GM19043 (cell line): ENCODE data around the gene SMPDL3B.
"Not testable (repeated sequence)": the region's sequence is repeated elsewhere in the genome, so short reads cannot be mapped to it uniquely, and the experiment has no call there.

Source experiments
- ATAC-seq: cut with Tn5 transposase; IDR thresholded peaks from one replicate; pipeline ENCODE4 v1.9.1; 2021; ENCODE audit warnings: low read depth; ENCODE audit not compliant: unreplicated experiment

The SMPDL3B gene

GRCh38 chr1:27967106-27967883, 32.5 kb downstream of the SMPDL3B start:
- no peak for ATAC-seq

- no peak for ATAC-seq
These were observed 33.2 kb downstream of the SMPDL3B start for GRCh38 chr1:27967884-27968466.

DNA sequence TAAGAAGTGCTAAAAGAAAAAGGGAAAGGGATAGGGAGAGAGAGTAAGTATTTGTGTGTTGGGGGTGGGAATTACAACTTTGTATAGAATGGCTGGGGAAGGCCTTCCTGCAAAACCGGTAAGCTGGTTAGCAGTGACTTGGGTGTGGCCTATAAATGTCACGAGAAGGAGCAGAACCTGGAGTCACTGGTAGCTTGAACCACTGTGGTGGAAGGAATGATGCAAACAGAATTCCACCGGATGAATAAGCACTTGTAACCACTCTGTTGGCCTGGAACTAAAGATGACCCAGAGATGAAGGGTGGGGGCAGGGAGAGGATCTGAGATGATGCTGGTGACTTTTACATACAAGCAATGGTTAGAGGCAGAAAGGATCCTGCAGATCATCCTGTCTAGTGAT, 33.9 kb downstream of the SMPDL3B start:
- no peak for ATAC-seq

- ATAC-seq, result no peak
These were observed 35.6 kb downstream of the SMPDL3B start for GRCh38 chr1:27970401-27970800.

DNA sequence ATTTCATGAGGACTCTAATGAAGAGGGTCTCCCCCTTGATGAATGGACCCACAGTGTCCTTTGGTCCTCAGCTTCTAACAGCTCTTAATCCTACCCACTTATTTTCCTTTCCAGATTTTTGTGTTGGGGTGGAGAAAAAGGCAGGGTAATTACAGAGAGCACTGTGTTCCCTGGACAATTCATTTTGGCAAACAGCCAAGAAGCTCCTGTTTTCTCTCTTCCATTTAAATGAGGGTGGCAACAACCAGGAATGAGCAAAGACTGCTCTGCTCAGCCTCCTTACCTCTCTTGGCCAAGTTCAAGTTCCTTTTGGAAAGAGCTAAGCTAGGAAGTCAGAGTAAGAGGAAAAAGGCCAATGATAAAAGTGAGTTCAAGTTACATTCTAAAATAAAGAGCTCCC, 36.9 kb downstream of the SMPDL3B start:
- no peak for ATAC-seq

GRCh38 chr1:27972141-27972540, 37.3 kb downstream of the SMPDL3B start:
- no peak for ATAC-seq

GRCh38 chr1:27973771-27974416, 39.1 kb downstream of the SMPDL3B start:
- no peak for ATAC-seq

DNA sequence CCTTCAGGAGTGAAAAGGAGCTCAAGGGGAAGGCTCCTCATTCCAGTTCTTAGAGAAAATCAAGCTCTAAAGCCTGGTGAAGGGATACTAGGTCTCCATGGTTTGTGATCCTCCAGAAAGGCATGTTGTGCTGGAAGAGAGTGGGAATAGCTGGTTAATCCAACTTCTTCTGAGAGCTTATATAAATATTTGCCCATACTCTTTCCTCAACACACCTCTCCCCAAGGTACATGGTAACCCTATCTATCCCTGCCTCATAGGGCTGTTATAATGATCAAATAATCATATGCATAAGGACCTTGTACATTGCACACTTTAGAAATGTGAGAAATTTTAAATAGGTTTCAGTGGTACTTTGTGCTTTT, 39.6 kb downstream of the SMPDL3B start:
- ATAC-seq, result no peak

- ATAC-seq, result no peak
These were observed 44.5 kb downstream of the SMPDL3B start for GRCh38 chr1:27979151-27979858.

- no peak for ATAC-seq
These were observed 45.0 kb downstream of the SMPDL3B start for GRCh38 chr1:27979859-27980201.

DNA sequence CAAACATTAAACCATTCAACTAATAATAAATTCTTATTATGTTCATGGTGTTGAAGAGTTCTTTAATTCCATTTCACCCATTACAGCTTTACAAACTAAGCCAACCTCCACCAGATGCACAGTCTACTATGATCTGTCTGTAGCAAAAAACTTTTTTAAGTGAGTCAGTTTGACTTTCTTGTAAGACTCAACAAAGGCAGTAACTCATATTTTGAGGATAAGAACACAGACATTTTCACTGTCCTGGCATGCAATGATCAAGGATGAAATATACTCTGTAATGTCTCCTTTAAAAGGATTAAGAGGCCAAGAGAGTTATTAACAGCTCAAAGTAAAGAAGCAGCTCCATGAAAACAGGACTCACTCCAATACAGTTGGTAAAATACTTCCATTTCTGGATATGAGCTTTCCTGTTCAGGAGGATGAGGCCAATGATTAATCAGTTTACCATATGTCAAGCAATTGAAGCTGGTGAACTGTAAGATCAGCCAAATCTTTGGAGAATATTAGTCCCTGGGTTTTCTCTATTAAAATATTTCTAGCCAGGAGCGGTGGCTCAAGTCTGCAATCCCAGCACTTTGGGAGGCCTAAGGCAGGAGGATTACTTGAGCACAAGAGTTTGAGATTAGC, 45.5 kb downstream of the SMPDL3B start:
- no peak for ATAC-seq

- ATAC-seq, result no peak
These were observed 46.3 kb downstream of the SMPDL3B start for GRCh38 chr1:27981145-27981544.

DNA sequence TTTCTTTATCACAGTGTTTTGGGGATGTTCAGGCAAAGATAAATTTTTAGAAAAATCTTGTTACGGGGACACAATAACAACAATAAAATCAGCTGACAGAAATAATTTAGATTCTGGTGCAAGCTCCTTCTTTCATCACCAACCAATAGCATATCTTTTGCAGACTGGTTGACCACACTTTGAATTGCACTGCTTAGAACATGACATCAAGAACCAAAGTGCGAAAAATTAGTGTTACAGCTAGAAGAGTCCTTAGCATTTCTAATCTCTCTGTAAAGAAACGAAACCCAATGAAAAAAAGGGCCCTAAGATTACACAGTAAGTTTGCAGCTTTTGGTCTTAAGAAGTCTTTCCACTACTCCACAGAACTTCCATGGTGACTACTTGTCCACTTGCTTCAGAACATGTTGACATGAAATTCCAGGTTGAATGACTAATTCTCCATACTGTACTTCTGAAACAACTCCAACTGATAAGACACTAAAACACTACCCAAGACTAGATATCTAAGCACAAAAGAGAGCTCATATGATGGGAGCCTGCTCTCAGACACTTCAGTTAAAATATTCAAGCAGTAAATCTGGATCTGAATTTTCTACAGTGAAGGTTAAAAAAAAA, 56.2 kb downstream of the SMPDL3B start:
- ATAC-seq, result no peak

DNA sequence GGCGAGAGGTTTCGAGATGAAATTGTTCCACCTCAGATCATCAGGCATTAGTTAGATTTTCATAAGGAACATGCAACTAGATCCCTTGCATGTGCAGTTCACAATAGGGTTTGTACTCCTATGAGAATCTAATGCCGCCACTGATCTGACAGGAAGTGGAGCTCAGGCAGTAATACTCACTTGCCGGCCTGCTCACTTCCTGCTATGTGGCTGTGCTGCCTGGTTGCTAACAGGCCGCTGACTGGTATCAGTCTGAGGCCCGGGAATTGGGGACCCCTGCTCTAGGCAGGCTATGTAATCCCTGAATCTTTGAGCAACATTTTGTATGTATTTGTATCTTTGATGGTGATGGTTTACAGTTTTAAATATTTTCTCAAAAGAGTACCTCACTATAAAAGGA, 57.5 kb downstream of the SMPDL3B start:
- no peak for ATAC-seq

- ATAC-seq, result no peak
These were observed 58.4 kb downstream of the SMPDL3B start for GRCh38 chr1:27993241-27993640.

GRCh38 chr1:27994060-27994459, 59.3 kb downstream of the SMPDL3B start:
- no peak for ATAC-seq

DNA sequence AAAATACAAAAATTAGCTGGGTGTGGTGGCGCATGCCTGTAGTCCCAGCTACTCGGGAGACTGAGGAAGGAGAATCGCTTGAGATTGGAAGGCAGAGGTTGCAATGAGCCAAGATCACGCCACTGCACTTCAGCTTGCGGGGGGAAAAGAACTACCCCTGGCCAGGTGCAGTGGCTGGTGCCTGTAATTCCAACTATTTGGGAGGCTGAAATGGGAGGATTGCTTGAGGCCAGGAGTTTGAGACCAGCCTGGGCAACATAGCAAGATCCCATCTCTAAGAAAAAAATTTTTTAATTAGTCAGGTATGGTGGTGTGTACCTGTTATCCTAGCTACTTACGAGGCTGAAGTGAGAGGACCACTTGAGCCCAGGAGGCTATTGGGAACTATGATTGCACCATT, 59.7 kb downstream of the SMPDL3B start:
- ATAC-seq, result not testable (repeated sequence)

DNA sequence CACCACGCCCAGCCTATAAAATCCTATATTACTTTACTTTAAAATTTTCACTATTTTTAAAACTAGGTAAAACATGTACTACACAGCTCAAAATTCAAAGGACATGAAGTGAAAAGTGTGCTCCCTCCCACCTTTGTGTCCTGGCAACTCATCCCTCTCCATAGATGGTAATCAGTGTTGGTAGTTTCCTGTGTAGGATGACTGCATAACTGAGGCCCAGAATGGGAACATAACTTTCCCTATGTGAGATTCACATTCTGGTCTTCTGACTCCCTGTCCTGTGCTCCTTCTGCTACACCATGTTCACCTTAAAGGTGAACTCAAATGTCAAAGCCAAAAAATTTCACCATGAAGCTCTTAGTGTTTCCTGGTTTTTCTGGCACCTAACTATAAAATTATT, 64.3 kb downstream of the SMPDL3B start:
- ATAC-seq, result no peak

- ATAC-seq, result no peak
These were observed 67.8 kb downstream of the SMPDL3B start for GRCh38 chr1:28002600-28002999.

DNA sequence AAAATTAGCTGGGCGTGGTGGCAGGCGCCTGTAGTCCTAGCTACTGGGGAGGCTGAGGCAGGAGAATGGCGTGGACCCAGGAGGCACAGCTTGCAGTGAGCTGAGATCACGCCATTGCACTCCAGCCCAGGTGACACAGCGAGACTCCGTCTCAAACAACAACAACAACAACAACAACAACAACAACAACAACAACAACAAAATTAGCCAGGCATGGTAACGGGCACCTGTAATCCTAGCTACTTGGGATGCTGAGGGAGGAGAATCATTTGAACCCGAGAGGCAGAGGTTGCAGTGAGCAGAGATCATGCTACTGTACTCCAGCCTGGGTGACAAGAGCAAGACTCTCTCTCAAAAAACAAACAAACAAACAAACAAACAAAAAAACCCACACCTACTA, 68.3 kb downstream of the SMPDL3B start:
- ATAC-seq, result not testable (repeated sequence)
